GM12878 (cell line): Measurements from ENCODE around the gene TNFAIP1. TPM values are rescaled to one million over a fixed set of nuclear protein-coding genes. Genes with fewer than 3 reads are reported as not detected.

Source experiments
- ATAC-seq: fragments of 200-7000 bp; cut with Tn5 transposase; 3 replicates; pipeline ENCODE4 v1.9.1; 2020; ENCODE audit warnings: mild to moderate bottlenecking, moderate library complexity
- BruUV-seq: library from RNA; stranded (reverse); fragments of 400-500 nt; replicated peaks from 2 replicates; lab custom pipeline; 2021; lab: Mats Ljungman, UMichigan
- CTCF ChIA-PET: fragments of 300-600 bp; sonication (Branson Sonifier 250); formaldehyde crosslinking; extraction: SDS; loops from one replicate; lab custom pipeline; 2021; ENCODE audit warnings: inconsistent platforms; lab: Yijun Ruan, JAX
- POLR2A ChIA-PET: fragments of 350-600 bp; formaldehyde crosslinking; extraction: SDS; loops from one replicate; lab custom pipeline; 2021; ENCODE audit warnings: inconsistent platforms; lab: Charles Lee
- RAD21 ChIA-PET: fragments of 300-600 bp; sonication (Branson Sonifier 250); formaldehyde crosslinking; loops from one replicate; lab custom pipeline; 2023; ENCODE audit warnings: antibody characterized with exemption; ENCODE audit not compliant: unreplicated experiment; lab: Charles Lee
- SMC1A ChIA-PET: fragments of 300-600 bp; sonication (Branson Sonifier 250); formaldehyde crosslinking; loops from one replicate; lab custom pipeline; 2023; ENCODE audit not compliant: unreplicated experiment, uncharacterized antibody; lab: Charles Lee
- DNase-seq: peaks from one replicate; pipeline ENCODE4 v3.0.0-alpha.2; 2011; ENCODE audit warnings: low read depth, low spot score
- FAIRE-seq: peaks from 3 replicates; lab custom pipeline; 2011; peaks lifted over from hg19 to GRCh38; lab: Jason Lieb, UNC
- H2AFZ ChIP-seq: 2 replicates; pipeline ENCODE4 v1.6.0; 2011; ENCODE audit warnings: low read depth, low read length, control low read depth; ENCODE audit not compliant: control insufficient read depth
- H3K27ac ChIP-seq: 2 replicates; pipeline ENCODE4 v1.5.1; 2011; ENCODE audit warnings: control low read depth; ENCODE audit not compliant: control insufficient read depth, insufficient read depth
- H3K27me3 ChIP-seq, 2 experiments: replicated peaks in 1 of 2; 2 replicates each; pipeline versions ENCODE4 v1.6.0 to v1.6.1; 2011; ENCODE audit warnings: low read length in 1 of 2; ENCODE audit not compliant: control insufficient read depth in 2 of 2, insufficient read depth in 2 of 2
- H3K36me3 ChIP-seq, 2 experiments: 2 replicates each; pipeline ENCODE4 v1.5.1; 2011; ENCODE audit warnings: low read length in 1 of 2; ENCODE audit not compliant: control insufficient read depth in 2 of 2, insufficient read depth in 2 of 2
- H3K4me1 ChIP-seq: 2 replicates; pipeline ENCODE4 v1.6.1; 2011; ENCODE audit warnings: mild to moderate bottlenecking, low read length, moderate library complexity, mixed read lengths; ENCODE audit not compliant: control insufficient read depth, insufficient read depth
- H3K4me2 ChIP-seq: 2 replicates; pipeline ENCODE4 v1.6.0; 2011; ENCODE audit warnings: control low read depth; ENCODE audit not compliant: control insufficient read depth, insufficient read depth
- H3K4me3 ChIP-seq: fragments of 200-600 bp; sonication (generic); 2 replicates; pipeline ENCODE4 v1.5.1; 2016
- H3K79me2 ChIP-seq: 2 replicates; pipeline ENCODE4 v1.6.0; 2011; ENCODE audit warnings: low read length; ENCODE audit not compliant: control insufficient read depth, insufficient read depth
- H3K9ac ChIP-seq: 2 replicates; pipeline ENCODE4 v1.8.0; 2011; ENCODE audit warnings: low read length, control low read depth, mixed read lengths; ENCODE audit not compliant: control insufficient read depth, insufficient read depth
- H3K9me3 ChIP-seq: replicated peaks from 3 replicates; pipeline ENCODE4 v1.5.1; 2011; ENCODE audit warnings: mild to moderate bottlenecking, low read length; ENCODE audit not compliant: control insufficient read depth, insufficient read depth
- H4K20me1 ChIP-seq: 2 replicates; pipeline ENCODE4 v1.6.0; 2011; ENCODE audit not compliant: control insufficient read depth, insufficient read depth
- E2F8 ChIP-seq: fragments of 450-650 bp; IDR thresholded peaks from 2 replicates; pipeline ENCODE4 v1.6.1; 2018; ENCODE audit warnings: mild to moderate bottlenecking, low read depth, moderate library complexity; ENCODE audit not compliant: partially characterized antibody
- WRNIP1 ChIP-seq: IDR thresholded peaks from 2 replicates; pipeline ENCODE4 v1.6.1; 2011; ENCODE audit warnings: low read depth, low read length, improper control_type of control experiment, borderline replicate concordance
- WGBS: methylation state at CpG from one replicate; pipeline ENCODE4 v1.1.6; 2016; ENCODE audit warnings: low lambda C conversion rate; ENCODE audit not compliant: insufficient replicate concordance, insufficient coverage; ENCODE audit errors: missing lambda C conversion rate; 5-methylcytosine and 5-hydroxymethylcytosine counted together
- in situ Hi-C: fragments of 300-500 bp; cut with MboI; formaldehyde crosslinking; loops from 9 replicates; pipeline ENCODE4 v1.14.3; 2018; ENCODE audit warnings: mixed read lengths
- intact Hi-C: fragments of 100-400 bp; cut with micrococcal nuclease; formaldehyde crosslinking; loops from one replicate; pipeline ENCODE4 v1.14.2; 2022; ENCODE audit not compliant: unreplicated experiment
- polyA plus RNA-seq, 11 experiments: library from polyadenylated mRNA; depleted of rRNA in 4 of 11; unstranded in 6 of 11; stranded (reverse) in 5 of 11; fragments of >200 nt; fragmentation: Nextera tagmentation in 4 of 11; fragmentation: Illumina TruSeq in 1 of 11; extraction: Ambion mirVana in 4 of 11; extraction: Trizol in 1 of 11; gene quantifications; 1 replicate in 1 of 11; 2 replicates in 10 of 11; pipeline versions ENCODE4 v1.2.1 to v1.2.3, GENCODE V29; 2011 to 2016; ENCODE audit warnings: inconsistent platforms in 2 of 11, missing spikeins in 2 of 11, low read depth in 1 of 11
- total RNA-seq, 4 experiments: library from RNA; depleted of rRNA in 3 of 4; stranded (reverse); fragments of >200 nt in 3 of 4; fragmentation: Illumina TruSeq in 1 of 4; extraction: Trizol in 1 of 4; gene quantifications; 2 replicates each; pipeline versions ENCODE4 v1.2.1 to v1.2.3, GENCODE V29; 2013 to 2021

TNFAIP1 gene
- total and polyA plus RNA-seq, 10 of the 15 experiments (the other 5 are each of a cell fraction or from before 2014, with no cell fraction given): 1.8 to 16.9 (median 11.7) TPM

- TF ChIP-seq E2F8: no peak
- TF ChIP-seq, all 136 proteins: peak for 0
Observed at GRCh38 chr17:28313841-28314240, 21.7 kb upstream of the TNFAIP1 start (continued).

- no peaks in the 10 kb centered on the region for H3K27me3 ChIP-seq
- RAD21 ChIA-PET: no interaction called here
- no peak overlapping the region for H2AFZ ChIP-seq
- no TSS peak for BruUV-seq
- H3K9me3 ChIP-seq: no peaks in the 10 kb centered on the region
- H3K4me3 ChIP-seq: no peak overlapping the region
- SMC1A ChIA-PET: no interaction called here
- H3K27ac ChIP-seq: no peak overlapping the region
- FAIRE-seq (no peak), ATAC-seq (no peak), DNase-seq (no peak)
- intact Hi-C loops: loop anchor here (10.0 kb wide), 1 partner anchor 261 kb away; no protein-coding TSS in a partner anchor
- POLR2A ChIA-PET: interaction anchor here (1.4 kb wide), 1 partner anchor 10 kb away, joined by 3 read pairs; no protein-coding TSS in a partner anchor
- CTCF ChIA-PET: no interaction called here
- H3K36me3 ChIP-seq: no peaks in the 10 kb centered on the region; a peak in 2 of 4 replicates
- in situ Hi-C loops: no loop called here
- peaks cover 20% of the 10 kb centered on the region for H3K79me2 ChIP-seq
- 92% methylated on average over 4 of the region's 4 CpGs for WGBS
- TF ChIP-seq WRNIP1: no peak
- no peak overlapping the region for H3K4me2 ChIP-seq
- no peak overlapping the region for H3K9ac ChIP-seq
- H3K4me1 ChIP-seq: no peaks in the 10 kb centered on the region; the same call in 1 of the 2 replicates
- H4K20me1 ChIP-seq: no peaks in the 10 kb centered on the region
Observed at GRCh38 chr17:28315846-28316705, 19.5 kb upstream of the TNFAIP1 start.
